ENCODE measurements around the gene CYP2C8.

CYP2C8 gene

GRCh38 chr10:94992811-94993210, 76.5 kb downstream of the CYP2C8 start:
- H3K9ac ChIP-seq (ENCODE audit: low read length): no peak overlapping the region
- H3F3A ChIP-seq (ENCODE audit: insufficient read depth, low read length): no peaks in the 10 kb centered on the region
- H3K9me3 ChIP-seq (ENCODE audit: low read length): no peaks in the 10 kb centered on the region
- H3K36me3 ChIP-seq (ENCODE audit: insufficient read depth, low read length): no peaks in the 10 kb centered on the region
- no peaks in the 10 kb centered on the region for H3K9me2 ChIP-seq (ENCODE audit: low read depth, low read length)
- no peak overlapping the region for H3K4me3 ChIP-seq (ENCODE audit: low read depth, low read length, poor library complexity, severe bottlenecking)
- no peaks in the 10 kb centered on the region for H4K20me1 ChIP-seq (ENCODE audit: insufficient read depth, low read length)
- no peak overlapping the region for H3K4me2 ChIP-seq (ENCODE audit: low read length)
- H3K79me2 ChIP-seq (ENCODE audit: insufficient read depth, low read length): no peaks in the 10 kb centered on the region
- no peaks in the 10 kb centered on the region for H3K4me1 ChIP-seq (ENCODE audit: insufficient read depth, low read length, severe bottlenecking)
- no peak overlapping the region for H2AFZ ChIP-seq (ENCODE audit: low read length)
- no peak overlapping the region for H3K27ac ChIP-seq (ENCODE audit: low read depth, low read length, poor library complexity, severe bottlenecking)
- TF ChIP-seq CTCF (IDR thresholded peaks at IDR 0.05; ENCODE audit: low read length) (no peak), EZH2 (IDR thresholded peaks at IDR 0.05; ENCODE audit: borderline replicate concordance, low read length) (no peak)
- H3K27me3 ChIP-seq (ENCODE audit: insufficient read depth, low read length): no peaks in the 10 kb centered on the region

- H3K4me1 ChIP-seq (ENCODE audit: insufficient read depth, low read length, severe bottlenecking): no peaks in the 10 kb centered on the region
- H2AFZ ChIP-seq (ENCODE audit: low read length): no peak overlapping the region
- no peaks in the 10 kb centered on the region for H3K9me3 ChIP-seq (ENCODE audit: low read length)
- no peak overlapping the region for H3K4me2 ChIP-seq (ENCODE audit: low read length)
- H3K27me3 ChIP-seq (ENCODE audit: insufficient read depth, low read length): no peaks in the 10 kb centered on the region
- no peak overlapping the region for H3K9ac ChIP-seq (ENCODE audit: low read length)
- no peak overlapping the region for H3K4me3 ChIP-seq (ENCODE audit: low read depth, low read length, poor library complexity, severe bottlenecking)
- no peak overlapping the region for H3K27ac ChIP-seq (ENCODE audit: low read depth, low read length, poor library complexity, severe bottlenecking)
- H4K20me1 ChIP-seq (ENCODE audit: insufficient read depth, low read length): no peaks in the 10 kb centered on the region
- H3K9me2 ChIP-seq (ENCODE audit: low read depth, low read length): no peaks in the 10 kb centered on the region
- H3F3A ChIP-seq (ENCODE audit: insufficient read depth, low read length): no peaks in the 10 kb centered on the region
- H3K36me3 ChIP-seq (ENCODE audit: insufficient read depth, low read length): no peaks in the 10 kb centered on the region
- no peaks in the 10 kb centered on the region for H3K79me2 ChIP-seq (ENCODE audit: insufficient read depth, low read length)
- TF ChIP-seq EZH2 (IDR thresholded peaks at IDR 0.05; ENCODE audit: borderline replicate concordance, low read length) (no peak), CTCF (IDR thresholded peaks at IDR 0.05; ENCODE audit: low read length) (no peak)
Measured at GRCh38 chr10:94991243-94991888, 77.9 kb downstream of the CYP2C8 start.

GRCh38 chr10:94989192-94989591, 80.1 kb downstream of the CYP2C8 start:
- Histone ChIP-seq H3K27ac (ENCODE audit: low read depth, low read length, poor library complexity, severe bottlenecking) (no peak overlapping the region), H3K27me3 (ENCODE audit: insufficient read depth, low read length) (no peaks in the 10 kb centered on the region), H2AFZ (ENCODE audit: low read length) (no peak overlapping the region), H4K20me1 (ENCODE audit: insufficient read depth, low read length) (no peaks in the 10 kb centered on the region), H3K36me3 (ENCODE audit: insufficient read depth, low read length) (no peaks in the 10 kb centered on the region), H3K9me2 (ENCODE audit: low read depth, low read length) (no peaks in the 10 kb centered on the region), H3F3A (ENCODE audit: insufficient read depth, low read length) (no peaks in the 10 kb centered on the region), H3K9ac (ENCODE audit: low read length) (no peak overlapping the region), H3K9me3 (ENCODE audit: low read length) (no peaks in the 10 kb centered on the region), H3K4me1 (ENCODE audit: insufficient read depth, low read length, severe bottlenecking) (no peaks in the 10 kb centered on the region), H3K4me3 (ENCODE audit: low read depth, low read length, poor library complexity, severe bottlenecking) (no peak overlapping the region), H3K4me2 (ENCODE audit: low read length) (no peak overlapping the region), H3K79me2 (ENCODE audit: insufficient read depth, low read length) (no peaks in the 10 kb centered on the region)
- TF ChIP-seq EZH2 (IDR thresholded peaks at IDR 0.05; ENCODE audit: borderline replicate concordance, low read length) (no peak), CTCF (IDR thresholded peaks at IDR 0.05; ENCODE audit: low read length) (no peak)

All from OCI-LY1 (cell line).